Lower lobe of right lung (tissue), 2 donors: ENCODE results near the gene PVR. TPM values are rescaled to one million over a fixed set of nuclear protein-coding genes. Genes with fewer than 3 reads are reported as not detected.
"Not testable (repeated sequence)": the region's sequence is repeated elsewhere in the genome, so short reads cannot be mapped to it uniquely, and the experiment has no call there.

Experiments used
- ATAC-seq, 2 donors: fragments of 200-7000 bp; cut with Tn5 transposase; one replicate each; pipeline ENCODE4 v1.9.1; 2020 to 2022; ENCODE audit warnings: mild to moderate bottlenecking in 2 of 2, moderate library complexity in 2 of 2
- DNase-seq: peaks from one replicate; pipeline ENCODE4 v3.0.0-alpha.2; 2020
- H3K27ac ChIP-seq: fragments of 200-600 bp; one replicate; pipeline ENCODE4 v1.8.0; 2022
- H3K27me3 ChIP-seq: fragments of 200-600 bp; one replicate; pipeline ENCODE4 v1.8.0; 2022; ENCODE audit warnings: low read depth
- H3K36me3 ChIP-seq: fragments of 200-600 bp; one replicate; pipeline ENCODE4 v1.8.0; 2022; ENCODE audit warnings: mild to moderate bottlenecking
- H3K4me1 ChIP-seq: fragments of 200-600 bp; one replicate; pipeline ENCODE4 v1.8.0; 2022
- H3K4me3 ChIP-seq: fragments of 200-600 bp; one replicate; pipeline ENCODE4 v1.8.0; 2022; ENCODE audit warnings: mild to moderate bottlenecking
- H3K9me3 ChIP-seq: fragments of 200-600 bp; one replicate; pipeline ENCODE4 v1.8.0; 2022
- CTCF ChIP-seq: fragments of 200-600 bp; IDR thresholded peaks from one replicate; pipeline ENCODE4 v1.8.0; 2022; ENCODE audit warnings: antibody characterized with exemption, mild to moderate bottlenecking
- intact Hi-C: fragments of 100-400 bp; cut with DNase I; formaldehyde crosslinking; loops from one replicate; pipeline ENCODE4 v1.11.0; 2022
- total RNA-seq: library from RNA; stranded (reverse); fragmentation: NEBNext Ultra II Directional; extraction: Animal tissue kit (Norgen Biotek cat#: 25700); gene quantifications from one replicate; pipeline ENCODE4 v1.2.1, GENCODE V29; 2021
- donor health status: DM: no; HTN: yes; CAD: no; lungs with severe emphysema.

Gene PVR
- total RNA-seq, 1 donor from 2014 or later, result 35.0 TPM

- Histone ChIP-seq H3K27ac (no peak overlapping the region), H3K9me3 (no peaks in the 10 kb centered on the region), H3K36me3 (peaks cover 59% of the 10 kb centered on the region), H3K27me3 (no peaks in the 10 kb centered on the region), H3K4me1 (no peaks in the 10 kb centered on the region), H3K4me3 (no peak overlapping the region)
- peak; percentile 43 for DNase-seq
- TF ChIP-seq CTCF, result no peak
- intact Hi-C loops, result no loop called here
- no peak for ATAC-seq
These were observed 19.1 kb downstream of the PVR start for GRCh38 chr19:44662691-44663385.

GRCh38 chr19:44663996-44664395 lies 20.3 kb downstream of the PVR start:
- no peaks in the 10 kb centered on the region for H3K9me3 ChIP-seq
- no peak overlapping the region for H3K4me3 ChIP-seq
- H3K27me3 ChIP-seq, result no peaks in the 10 kb centered on the region
- DNase-seq, result peak; percentile 20
- no peaks in the 10 kb centered on the region for H3K4me1 ChIP-seq
- H3K27ac ChIP-seq, result no peak overlapping the region
- intact Hi-C loops, result no loop called here
- no peak for ATAC-seq
- peaks cover 47% of the 10 kb centered on the region for H3K36me3 ChIP-seq
- no peak for TF ChIP-seq CTCF

DNA sequence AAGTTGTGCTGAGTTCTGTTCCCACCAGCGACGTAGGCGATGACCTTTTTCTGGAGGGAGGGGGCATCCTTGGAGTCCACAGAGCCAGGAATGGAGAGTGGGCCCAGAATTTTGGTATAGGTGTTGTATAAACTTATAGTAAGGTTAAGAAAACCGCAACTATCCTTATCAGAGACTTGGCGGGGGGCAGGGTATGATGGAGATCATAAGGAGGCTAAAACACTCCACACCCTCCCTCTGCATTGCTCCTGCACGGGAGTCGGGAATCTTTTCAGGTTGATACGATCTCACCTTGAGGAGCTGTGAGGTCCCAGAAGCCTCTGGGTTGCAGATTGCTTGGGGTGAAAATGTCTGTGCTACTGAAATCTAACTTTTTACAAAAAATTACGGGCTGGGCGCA lies 21.3 kb downstream of the PVR start:
- Histone ChIP-seq H3K4me1 (no peaks in the 10 kb centered on the region), H3K27ac (no peak overlapping the region), H3K36me3 (peaks cover 38% of the 10 kb centered on the region), H3K27me3 (no peaks in the 10 kb centered on the region), H3K4me3 (no peak overlapping the region), H3K9me3 (no peaks in the 10 kb centered on the region)
- DNase-seq, result no peak
- intact Hi-C loops, result no loop called here
- TF ChIP-seq CTCF, result no peak
- no peak for ATAC-seq

- Histone ChIP-seq H3K27ac (no peak overlapping the region), H3K9me3 (no peaks in the 10 kb centered on the region), H3K36me3 (peaks cover 19% of the 10 kb centered on the region), H3K27me3 (no peaks in the 10 kb centered on the region), H3K4me3 (no peak overlapping the region), H3K4me1 (no peaks in the 10 kb centered on the region)
- no peak for ATAC-seq
- intact Hi-C loops, result no loop called here
- no peak for TF ChIP-seq CTCF
- peak; percentile 11 for DNase-seq
These were observed 23.3 kb downstream of the PVR start for GRCh38 chr19:44666852-44667556.

DNA sequence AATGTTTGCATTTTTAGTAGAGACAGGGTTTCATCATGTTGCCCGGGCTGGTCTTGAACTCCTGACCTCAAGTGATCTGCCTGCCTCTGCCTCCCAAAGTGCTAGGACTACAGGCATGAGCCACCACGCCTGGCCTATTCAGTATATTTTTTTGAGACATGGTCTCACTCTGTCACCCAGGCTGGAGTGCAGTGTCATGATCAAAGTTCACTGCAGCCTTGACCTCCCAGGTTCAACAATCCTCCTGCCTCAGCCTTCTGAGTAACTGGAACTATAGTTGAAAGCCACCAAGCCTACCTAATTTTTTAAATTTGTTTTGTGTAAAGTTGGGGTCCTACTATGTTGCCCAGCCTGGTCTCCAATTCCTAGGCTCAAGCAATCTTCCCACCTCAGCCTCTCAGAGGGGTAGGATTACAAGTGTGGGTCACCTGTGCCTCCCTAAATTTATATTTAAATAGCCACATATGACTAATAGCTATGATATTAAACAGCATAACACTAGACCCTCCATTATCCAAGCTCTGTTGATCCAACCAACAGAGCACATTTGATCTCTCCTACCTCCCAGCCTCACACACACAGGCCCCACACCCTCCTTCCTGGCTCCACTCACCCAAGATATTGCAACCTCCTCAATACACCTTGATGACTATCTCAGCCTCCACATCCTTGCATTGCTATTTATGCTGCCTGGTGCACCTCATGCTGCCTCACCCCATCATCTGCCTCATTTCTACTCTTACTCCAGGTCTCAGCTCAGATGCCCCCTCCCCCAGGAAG lies 25.5 kb downstream of the PVR start:
- no peaks in the 10 kb centered on the region for H3K4me1 ChIP-seq
- H3K27ac ChIP-seq, result no peak overlapping the region
- no peaks in the 10 kb centered on the region for H3K9me3 ChIP-seq
- no peak overlapping the region for H3K4me3 ChIP-seq
- no peaks in the 10 kb centered on the region for H3K27me3 ChIP-seq
- intact Hi-C loops, result no loop called here
- DNase-seq (no peak), ATAC-seq (no peak)
- no peak for TF ChIP-seq CTCF
- peaks cover 2% of the 10 kb centered on the region for H3K36me3 ChIP-seq

- intact Hi-C loops, H3K27me3 ChIP-seq, H3K9me3 ChIP-seq: not testable (repeated sequence)
These were observed 26.3 kb downstream of the PVR start for GRCh38 chr19:44670027-44670426.

More at GRCh38 chr19:44670027-44670426, 26.3 kb downstream of the PVR start:
- not testable (repeated sequence) for H3K27ac ChIP-seq, H3K4me3 ChIP-seq, DNase-seq, H3K36me3 ChIP-seq, ATAC-seq, H3K4me1 ChIP-seq
